BLaER1 (cell line): ENCODE results near the gene TENM3.

Experiments used
- H3K27ac ChIP-seq: shearing (Covaris generic); formaldehyde crosslinking; 2 replicates; pipeline ENCODE4 v1.8.1; 2022
- H3K27me3 ChIP-seq: shearing (Covaris generic); formaldehyde crosslinking; 2 replicates; pipeline ENCODE4 v1.8.1; 2022
- H3K36me3 ChIP-seq: shearing (Covaris generic); formaldehyde crosslinking; 2 replicates; pipeline ENCODE4 v1.8.1; 2022
- H3K4me1 ChIP-seq: shearing (Covaris generic); formaldehyde crosslinking; 2 replicates; pipeline ENCODE4 v1.8.1; 2022
- H3K4me2 ChIP-seq: shearing (Covaris generic); formaldehyde crosslinking; 2 replicates; pipeline ENCODE4 v1.8.1; 2022
- H3K4me3 ChIP-seq: shearing (Covaris generic); formaldehyde crosslinking; 2 replicates; pipeline ENCODE4 v1.8.1; 2022
- H3K9ac ChIP-seq: shearing (Covaris generic); formaldehyde crosslinking; 2 replicates; pipeline ENCODE4 v1.8.1; 2022
- H3K9me3 ChIP-seq: shearing (Covaris generic); formaldehyde crosslinking; 2 replicates; pipeline ENCODE4 v1.8.1; 2022
- H4K20me1 ChIP-seq: shearing (Covaris generic); formaldehyde crosslinking; 2 replicates; pipeline ENCODE4 v1.8.1; 2022
- Cebpa-rat ChIP-seq: shearing (Covaris generic); IDR thresholded peaks from 2 replicates; pipeline ENCODE4 v1.8.1; 2022

Gene TENM3

GRCh38 chr4:182208526-182209050, 34.6 kb upstream of the TENM3 start:
- no peaks in the 10 kb centered on the region; the same call in 1 of the 2 replicates for H3K9me3 ChIP-seq

GRCh38 chr4:182212211-182212761, 30.9 kb upstream of the TENM3 start:
- H3K9me3 ChIP-seq = no peaks in the 10 kb centered on the region
- H3K9ac ChIP-seq = no peak overlapping the region
- no peaks in the 10 kb centered on the region for H3K27me3 ChIP-seq
- H3K27ac ChIP-seq = no peak overlapping the region
- H3K4me2 ChIP-seq = no peak overlapping the region
- no peaks in the 10 kb centered on the region for H3K4me1 ChIP-seq
- H4K20me1 ChIP-seq = no peaks in the 10 kb centered on the region
- no peak overlapping the region for H3K4me3 ChIP-seq
- no peaks in the 10 kb centered on the region for H3K36me3 ChIP-seq
- no peak for TF ChIP-seq Cebpa-rat

More at GRCh38 chr4:182208526-182209050, 34.6 kb upstream of the TENM3 start:
- Histone ChIP-seq H3K4me3 (no peak overlapping the region), H3K27me3 (no peaks in the 10 kb centered on the region), H3K27ac (no peak overlapping the region), H4K20me1 (no peaks in the 10 kb centered on the region), H3K4me2 (no peak overlapping the region), H3K36me3 (no peaks in the 10 kb centered on the region), H3K9ac (no peak overlapping the region), H3K4me1 (peaks cover 8% of the 10 kb centered on the region; the same call in 1 of the 2 replicates)
- TF ChIP-seq Cebpa-rat = no peak

- no peak overlapping the region for H3K27ac ChIP-seq
- no peaks in the 10 kb centered on the region for H3K27me3 ChIP-seq
- no peaks in the 10 kb centered on the region for H3K4me1 ChIP-seq
- TF ChIP-seq Cebpa-rat = no peak
- no peak overlapping the region for H3K9ac ChIP-seq
- H4K20me1 ChIP-seq = no peaks in the 10 kb centered on the region
- no peak overlapping the region for H3K4me2 ChIP-seq
- no peaks in the 10 kb centered on the region for H3K9me3 ChIP-seq
- H3K36me3 ChIP-seq = no peaks in the 10 kb centered on the region
- H3K4me3 ChIP-seq = no peak overlapping the region
Observed at GRCh38 chr4:182213004-182213403, 30.2 kb upstream of the TENM3 start.

- H3K9me3 ChIP-seq = no peaks in the 10 kb centered on the region
- no peak overlapping the region for H3K4me2 ChIP-seq
- no peaks in the 10 kb centered on the region for H3K27me3 ChIP-seq
- H3K4me3 ChIP-seq = no peak overlapping the region
- H3K27ac ChIP-seq = no peak overlapping the region
- no peaks in the 10 kb centered on the region for H3K36me3 ChIP-seq
- H3K9ac ChIP-seq = no peak overlapping the region
- no peak for TF ChIP-seq Cebpa-rat
- H3K4me1 ChIP-seq = no peaks in the 10 kb centered on the region
- no peaks in the 10 kb centered on the region for H4K20me1 ChIP-seq
Observed at GRCh38 chr4:182215148-182215547, 28.1 kb upstream of the TENM3 start.

GRCh38 chr4:182216005-182216404, 27.2 kb upstream of the TENM3 start:
- Histone ChIP-seq H3K27me3 (no peaks in the 10 kb centered on the region), H3K27ac (no peak overlapping the region), H4K20me1 (no peaks in the 10 kb centered on the region), H3K36me3 (no peaks in the 10 kb centered on the region), H3K9ac (no peak overlapping the region), H3K9me3 (no peaks in the 10 kb centered on the region), H3K4me2 (no peak overlapping the region), H3K4me1 (no peaks in the 10 kb centered on the region), H3K4me3 (no peak overlapping the region)
- TF ChIP-seq Cebpa-rat = no peak

- H3K4me3 ChIP-seq = no peak overlapping the region
- H3K36me3 ChIP-seq = no peaks in the 10 kb centered on the region
- H3K4me1 ChIP-seq = no peaks in the 10 kb centered on the region
- TF ChIP-seq Cebpa-rat = no peak
- H3K9ac ChIP-seq = no peak overlapping the region
- H3K9me3 ChIP-seq = no peaks in the 10 kb centered on the region
- H3K4me2 ChIP-seq = no peak overlapping the region
- no peak overlapping the region for H3K27ac ChIP-seq
- no peaks in the 10 kb centered on the region for H4K20me1 ChIP-seq
- H3K27me3 ChIP-seq = no peaks in the 10 kb centered on the region
Observed at GRCh38 chr4:182219411-182220056, 23.7 kb upstream of the TENM3 start.

- no peak overlapping the region for H3K4me3 ChIP-seq
- no peak overlapping the region for H3K9ac ChIP-seq
- no peaks in the 10 kb centered on the region for H4K20me1 ChIP-seq
- no peaks in the 10 kb centered on the region for H3K27me3 ChIP-seq
- no peaks in the 10 kb centered on the region for H3K4me1 ChIP-seq
- no peak overlapping the region for H3K27ac ChIP-seq
- no peak overlapping the region for H3K4me2 ChIP-seq
- TF ChIP-seq Cebpa-rat = no peak
- no peaks in the 10 kb centered on the region for H3K9me3 ChIP-seq
- H3K36me3 ChIP-seq = no peaks in the 10 kb centered on the region
Observed at GRCh38 chr4:182221987-182222386, 21.2 kb upstream of the TENM3 start.

- Histone ChIP-seq H3K36me3 (no peaks in the 10 kb centered on the region), H3K9ac (no peak overlapping the region), H3K27ac (no peak overlapping the region), H3K9me3 (no peaks in the 10 kb centered on the region), H4K20me1 (no peaks in the 10 kb centered on the region), H3K4me1 (no peaks in the 10 kb centered on the region), H3K27me3 (no peaks in the 10 kb centered on the region), H3K4me2 (no peak overlapping the region), H3K4me3 (no peak overlapping the region)
- TF ChIP-seq Cebpa-rat = no peak
Observed at GRCh38 chr4:182222766-182223165, 20.4 kb upstream of the TENM3 start.

- Histone ChIP-seq H3K4me1 (no peaks in the 10 kb centered on the region), H3K4me3 (no peak overlapping the region), H3K27me3 (no peaks in the 10 kb centered on the region), H3K9ac (no peak overlapping the region), H3K36me3 (no peaks in the 10 kb centered on the region), H3K4me2 (no peak overlapping the region), H3K9me3 (no peaks in the 10 kb centered on the region), H3K27ac (no peak overlapping the region), H4K20me1 (no peaks in the 10 kb centered on the region)
- no peak for TF ChIP-seq Cebpa-rat
Observed at GRCh38 chr4:182223708-182224107, 19.5 kb upstream of the TENM3 start.

- no peak overlapping the region for H3K4me3 ChIP-seq
- TF ChIP-seq Cebpa-rat = no peak
- H3K9me3 ChIP-seq = no peaks in the 10 kb centered on the region
- H3K4me2 ChIP-seq = no peak overlapping the region
- H3K36me3 ChIP-seq = no peaks in the 10 kb centered on the region
- no peak overlapping the region for H3K27ac ChIP-seq
- no peak overlapping the region for H3K9ac ChIP-seq
- no peaks in the 10 kb centered on the region for H4K20me1 ChIP-seq
- no peaks in the 10 kb centered on the region for H3K4me1 ChIP-seq
- no peaks in the 10 kb centered on the region for H3K27me3 ChIP-seq
Observed at GRCh38 chr4:182224192-182224850, 18.9 kb upstream of the TENM3 start.
